ENCODE data around the gene XRN2. TPM values are rescaled to one million over a fixed set of nuclear protein-coding genes. Genes with fewer than 3 reads are reported as not detected.

Gene XRN2
- total RNA-seq, 1 experiment from 2014 or later = 122 TPM

GRCh38 chr20:21381619-21382018, 78.5 kb downstream of the XRN2 start:
- Histone ChIP-seq H3K27me3 (replicated peaks; ENCODE audit: insufficient read depth, low read depth, low read length, poor library complexity) (no peaks in the 10 kb centered on the region), H3K4me1 (ENCODE audit: insufficient read depth, low read length, poor library complexity, severe bottlenecking) (peaks cover 8% of the 10 kb centered on the region), H3K4me3 (ENCODE audit: low read depth, low read length, poor library complexity, severe bottlenecking) (no peak overlapping the region), H3K36me3 (ENCODE audit: insufficient read depth, low read length, poor library complexity, severe bottlenecking) (peaks cover 42% of the 10 kb centered on the region), H3K9me3 (ENCODE audit: low read depth, low read length, poor library complexity, severe bottlenecking) (no peaks in the 10 kb centered on the region), H3K27ac (ENCODE audit: low read depth, low read length, poor library complexity, severe bottlenecking) (no peak overlapping the region)
- CTCF ChIA-PET = no interaction called here
- intact Hi-C loops (cut with micrococcal nuclease; ENCODE audit: unreplicated experiment) = no loop called here
- no peak for DNase-seq (ENCODE audit: low spot score)
- no TSS peak for BruUV-seq (replicated peaks)
- POLR2A ChIA-PET (ENCODE audit: low non-redundant PET) = no interaction called here
- TF ChIP-seq EZH2 (IDR thresholded peaks at IDR 0.05; ENCODE audit: borderline replicate concordance, low read depth, low read length, poor library complexity, severe bottlenecking) = no peak
- TF ChIP-seq, protein P1, sequence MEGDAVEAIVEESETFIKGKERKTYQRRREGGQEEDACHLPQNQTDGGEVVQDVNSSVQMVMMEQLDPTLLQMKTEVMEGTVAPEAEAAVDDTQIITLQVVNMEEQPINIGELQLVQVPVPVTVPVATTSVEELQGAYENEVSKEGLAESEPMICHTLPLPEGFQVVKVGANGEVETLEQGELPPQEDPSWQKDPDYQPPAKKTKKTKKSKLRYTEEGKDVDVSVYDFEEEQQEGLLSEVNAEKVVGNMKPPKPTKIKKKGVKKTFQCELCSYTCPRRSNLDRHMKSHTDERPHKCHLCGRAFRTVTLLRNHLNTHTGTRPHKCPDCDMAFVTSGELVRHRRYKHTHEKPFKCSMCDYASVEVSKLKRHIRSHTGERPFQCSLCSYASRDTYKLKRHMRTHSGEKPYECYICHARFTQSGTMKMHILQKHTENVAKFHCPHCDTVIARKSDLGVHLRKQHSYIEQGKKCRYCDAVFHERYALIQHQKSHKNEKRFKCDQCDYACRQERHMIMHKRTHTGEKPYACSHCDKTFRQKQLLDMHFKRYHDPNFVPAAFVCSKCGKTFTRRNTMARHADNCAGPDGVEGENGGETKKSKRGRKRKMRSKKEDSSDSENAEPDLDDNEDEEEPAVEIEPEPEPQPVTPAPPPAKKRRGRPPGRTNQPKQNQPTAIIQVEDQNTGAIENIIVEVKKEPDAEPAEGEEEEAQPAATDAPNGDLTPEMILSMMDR (conservative IDR thresholded peaks at IDR 0.05; ENCODE audit: low read depth, low read length) = no peak

GRCh38 chr20:21384308-21384892, 81.3 kb downstream of the XRN2 start:
- H3K36me3 ChIP-seq (ENCODE audit: insufficient read depth, low read length, poor library complexity, severe bottlenecking) = peaks cover 59% of the 10 kb centered on the region
- ChIA-PET POLR2A (ENCODE audit: low non-redundant PET) (no interaction called here), CTCF (no interaction called here)

DNA sequence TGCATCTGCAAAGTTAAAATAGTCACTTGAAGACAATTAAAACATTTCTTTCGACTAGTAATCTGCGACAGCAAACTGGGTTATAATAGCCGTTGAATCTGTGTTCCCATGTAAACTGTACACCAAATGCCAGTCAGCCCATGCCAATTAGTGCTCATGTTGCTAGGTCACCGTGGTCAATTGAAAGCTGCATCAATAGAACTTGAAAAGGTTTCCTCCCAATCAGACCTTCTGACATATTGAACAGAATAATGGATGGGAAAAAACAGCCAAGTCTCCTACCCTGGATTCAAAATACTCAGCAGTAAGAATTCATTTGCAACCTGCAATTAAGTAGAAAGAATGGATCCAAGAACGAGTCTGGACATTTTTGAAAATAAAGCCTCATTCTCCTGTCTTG, 83.0 kb downstream of the XRN2 start:
- ChIA-PET CTCF (no interaction called here), POLR2A (ENCODE audit: low non-redundant PET) (no interaction called here)
- Histone ChIP-seq H3K27me3 (replicated peaks; ENCODE audit: insufficient read depth, low read depth, low read length, poor library complexity) (no peaks in the 10 kb centered on the region), H3K9me3 (ENCODE audit: low read depth, low read length, poor library complexity, severe bottlenecking) (no peaks in the 10 kb centered on the region), H3K27ac (ENCODE audit: low read depth, low read length, poor library complexity, severe bottlenecking) (no peak overlapping the region), H3K4me3 (ENCODE audit: low read depth, low read length, poor library complexity, severe bottlenecking) (no peak overlapping the region), H3K36me3 (ENCODE audit: insufficient read depth, low read length, poor library complexity, severe bottlenecking) (peaks cover 59% of the 10 kb centered on the region), H3K4me1 (ENCODE audit: insufficient read depth, low read length, poor library complexity, severe bottlenecking) (no peaks in the 10 kb centered on the region)
- no peak for DNase-seq (ENCODE audit: low spot score)
- BruUV-seq (replicated peaks) = no TSS peak
- intact Hi-C loops (cut with micrococcal nuclease; ENCODE audit: unreplicated experiment) = no loop called here
- TF ChIP-seq EZH2 (IDR thresholded peaks at IDR 0.05; ENCODE audit: borderline replicate concordance, low read depth, low read length, poor library complexity, severe bottlenecking) = no peak
- TF ChIP-seq, protein P1 (conservative IDR thresholded peaks at IDR 0.05; ENCODE audit: low read depth, low read length) = no peak

More at GRCh38 chr20:21384308-21384892, 81.3 kb downstream of the XRN2 start:
- no TSS peak for BruUV-seq (replicated peaks)
- H3K27me3 ChIP-seq (replicated peaks; ENCODE audit: insufficient read depth, low read depth, low read length, poor library complexity) = no peaks in the 10 kb centered on the region
- H3K27ac ChIP-seq (ENCODE audit: low read depth, low read length, poor library complexity, severe bottlenecking) = no peak overlapping the region
- H3K4me3 ChIP-seq (ENCODE audit: low read depth, low read length, poor library complexity, severe bottlenecking) = no peak overlapping the region
- no peaks in the 10 kb centered on the region for H3K9me3 ChIP-seq (ENCODE audit: low read depth, low read length, poor library complexity, severe bottlenecking)
- DNase-seq (ENCODE audit: low spot score) = no peak
- peaks cover 4% of the 10 kb centered on the region for H3K4me1 ChIP-seq (ENCODE audit: insufficient read depth, low read length, poor library complexity, severe bottlenecking)
- TF ChIP-seq, protein P1 (conservative IDR thresholded peaks at IDR 0.05; ENCODE audit: low read depth, low read length) = no peak
- TF ChIP-seq EZH2 (IDR thresholded peaks at IDR 0.05; ENCODE audit: borderline replicate concordance, low read depth, low read length, poor library complexity, severe bottlenecking) = no peak
- intact Hi-C loops (cut with micrococcal nuclease; ENCODE audit: unreplicated experiment) = no loop called here

All from A673 (cell line).